ENCODE data around the gene COMMD6. TPM values are rescaled to one million over a fixed set of nuclear protein-coding genes. Genes with fewer than 3 reads are reported as not detected.

The COMMD6 gene
- 10 to 100 TPM; 17.0 to 29.4 (median 20.4) TPM for total RNA-seq

- peaks cover 10 to 13% of the 10 kb centered on the region in 2 donors for H3K4me1 ChIP-seq
- peak; percentile 96 to 97 for ATAC-seq
- H3K27me3 ChIP-seq: no peaks in the 10 kb centered on the region
- TF ChIP-seq CTCF (IDR thresholded peaks at IDR 0.05 in 4 of 5, conservative IDR thresholded peaks at IDR 0.05 in 1 of 5) (peak; percentile 41 to 81 (median 65)), POLR2A (IDR thresholded peaks at IDR 0.05) (peak; percentile 38 to 43)
- H3K4me3 ChIP-seq: peak within 1 kb of the TSS; percentile 71 to 90 (median 82)
- no peaks in the 10 kb centered on the region for H3K9me3 ChIP-seq
- DNase-seq: peak; percentile 46 to 55
- intact Hi-C loops (cut with DNase I; ENCODE audit: low total_unique reads) (loop anchor here (1.0 kb wide), 1 partner anchor 12 kb away; the partner anchor contains the start of gene UCHL3), in situ Hi-C loops (cut with MboI; ENCODE audit: low sequenced_read_pairs in 4 of 4) (no loop called here)
- no peaks in the 10 kb centered on the region for H3K36me3 ChIP-seq
- H3K27ac ChIP-seq: peak within 1 kb of the TSS; percentile 76 to 87 (median 84)
Observed at GRCh38 chr13:75537401-75538365, at the start of gene COMMD6. Gene COMMD6, minus strand, starts transcription at chr13:75537841. Its CDS starts 36 bp downstream, at chr13:75537805.

DNA sequence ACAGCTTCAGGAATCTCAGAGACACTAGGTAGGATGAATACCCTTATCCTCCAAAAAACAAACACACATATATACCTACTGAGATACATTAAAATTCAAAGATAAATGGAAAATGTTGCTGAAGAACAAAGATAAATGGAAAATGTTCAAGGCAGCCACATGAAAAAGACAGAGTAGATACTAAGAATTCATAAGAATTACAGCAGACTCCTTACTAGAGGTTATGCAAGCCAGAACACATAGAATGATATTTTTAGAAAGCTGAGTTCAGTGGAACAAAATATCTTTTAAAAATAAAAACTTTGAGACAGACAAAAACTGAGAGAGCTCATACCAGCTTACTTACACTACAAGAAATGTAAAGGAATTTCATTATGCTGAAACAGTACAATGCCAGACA is 47.5 kb upstream of the COMMD6 start:
- Histone ChIP-seq H3K27ac (no peak overlapping the region), H3K4me1 (peaks cover 13% of the 10 kb centered on the region in 2 donors), H3K27me3 (no peaks in the 10 kb centered on the region), H3K4me3 (no peak overlapping the region), H3K9me3 (no peaks in the 10 kb centered on the region), H3K36me3 (peaks cover 0 to 16% of the 10 kb centered on the region in 2 donors)
- TF ChIP-seq POLR2A (IDR thresholded peaks at IDR 0.05) (no peak), CTCF (IDR thresholded peaks at IDR 0.05 in 4 of 5, conservative IDR thresholded peaks at IDR 0.05 in 1 of 5) (no peak)
- ATAC-seq (no peak), DNase-seq (no peak)
- in situ Hi-C loops (cut with MboI; ENCODE audit: low sequenced_read_pairs in 4 of 4) (no loop called here), intact Hi-C loops (cut with DNase I; ENCODE audit: low total_unique reads) (no loop called here)

DNA sequence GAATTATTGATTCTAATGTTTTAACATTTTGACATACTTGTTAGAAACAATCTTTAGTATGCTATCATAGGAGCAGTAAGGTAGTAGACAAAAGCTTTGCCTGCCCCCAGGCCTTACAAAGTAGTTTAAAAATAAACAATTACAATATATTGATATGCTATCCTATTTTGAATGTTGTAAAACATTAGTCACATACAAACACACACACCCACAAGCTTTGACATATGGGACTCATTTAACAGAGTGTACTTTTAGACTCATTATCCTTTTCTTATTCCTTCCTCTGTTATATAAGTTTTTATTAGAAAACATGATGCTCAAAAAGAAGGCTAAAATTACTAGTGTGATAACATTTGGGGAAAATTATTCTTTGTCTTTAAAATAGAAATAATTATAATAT is 45.5 kb upstream of the COMMD6 start:
- Histone ChIP-seq H3K4me1 (peaks cover 13% of the 10 kb centered on the region in 2 donors), H3K27ac (peak overlapping the region in 2 of 4 donors; percentile 65 to 72), H3K27me3 (no peaks in the 10 kb centered on the region), H3K9me3 (no peaks in the 10 kb centered on the region), H3K36me3 (peaks cover 0 to 18% of the 10 kb centered on the region in 2 donors), H3K4me3 (no peak overlapping the region)
- intact Hi-C loops (cut with DNase I; ENCODE audit: low total_unique reads) (no loop called here), in situ Hi-C loops (cut with MboI; ENCODE audit: low sequenced_read_pairs in 4 of 4) (no loop called here)
- no peak for TF ChIP-seq CTCF (IDR thresholded peaks at IDR 0.05 in 4 of 5, conservative IDR thresholded peaks at IDR 0.05 in 1 of 5)
- TF ChIP-seq POLR2A (IDR thresholded peaks at IDR 0.05): no peak
- no peak for ATAC-seq
- DNase-seq: no peak

DNA sequence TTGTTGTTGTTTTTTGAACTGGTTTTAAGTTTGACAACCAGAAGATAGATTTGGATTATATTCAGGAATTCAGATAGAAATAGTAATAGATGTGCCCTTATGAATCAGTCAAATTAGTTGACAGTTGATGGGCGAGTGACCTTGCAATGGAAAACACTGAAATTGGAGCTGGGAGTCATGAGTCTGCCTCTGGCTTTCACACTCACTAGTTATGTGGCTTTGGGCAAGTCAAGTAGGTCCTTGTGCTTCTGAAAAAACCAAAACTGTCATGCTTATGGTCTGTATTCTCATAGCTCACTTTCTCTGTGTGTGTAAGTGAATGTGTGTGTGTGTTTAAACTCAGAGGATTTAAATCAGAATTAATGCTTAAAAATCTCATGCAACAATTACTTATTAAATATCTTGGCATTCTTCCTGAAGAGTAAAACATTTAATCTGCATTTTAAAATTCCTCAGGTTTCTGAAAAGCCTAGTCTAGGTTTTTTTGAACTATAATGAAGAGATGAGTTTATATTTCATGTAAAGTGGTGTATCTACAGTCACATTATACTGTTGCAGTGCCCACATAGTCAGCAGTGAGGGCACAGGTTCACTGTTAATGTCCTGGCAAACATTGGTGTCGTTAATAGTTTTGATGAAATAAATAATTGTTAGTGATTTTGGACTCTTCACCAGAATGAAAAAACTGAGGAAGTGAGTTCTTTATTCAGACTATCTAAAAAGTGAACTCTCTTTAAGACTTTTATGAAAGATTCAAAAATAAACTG is 44.4 kb upstream of the COMMD6 start:
- ATAC-seq (peak; percentile 99 to 100), DNase-seq (peak; percentile 69)
- H3K9me3 ChIP-seq: no peaks in the 10 kb centered on the region
- H3K27ac ChIP-seq: peak overlapping the region; percentile 34 to 72 (median 66)
- peaks cover 13% of the 10 kb centered on the region in 2 donors for H3K4me1 ChIP-seq
- no peak overlapping the region for H3K4me3 ChIP-seq
- TF ChIP-seq POLR2A (IDR thresholded peaks at IDR 0.05) (no peak), CTCF (IDR thresholded peaks at IDR 0.05 in 4 of 5, conservative IDR thresholded peaks at IDR 0.05 in 1 of 5) (no peak)
- intact Hi-C loops (cut with DNase I; ENCODE audit: low total_unique reads): no loop called here
- H3K27me3 ChIP-seq: no peaks in the 10 kb centered on the region
- in situ Hi-C loops (cut with MboI; ENCODE audit: low sequenced_read_pairs in 4 of 4): no loop called here
- peaks cover 0 to 22% of the 10 kb centered on the region in 2 donors for H3K36me3 ChIP-seq

All from gastrocnemius medialis (tissue), 4 donors.